ENCODE data around the gene RGS9BP. TPM values are rescaled to one million over a fixed set of nuclear protein-coding genes. Genes with fewer than 3 reads are reported as not detected.

RGS9BP gene
- total and polyA plus RNA-seq, 2 of the 13 experiments (the other 11 are each of a cell fraction or from before 2014, with no cell fraction given) = 0.01 TPM; not detected in 1

DNA sequence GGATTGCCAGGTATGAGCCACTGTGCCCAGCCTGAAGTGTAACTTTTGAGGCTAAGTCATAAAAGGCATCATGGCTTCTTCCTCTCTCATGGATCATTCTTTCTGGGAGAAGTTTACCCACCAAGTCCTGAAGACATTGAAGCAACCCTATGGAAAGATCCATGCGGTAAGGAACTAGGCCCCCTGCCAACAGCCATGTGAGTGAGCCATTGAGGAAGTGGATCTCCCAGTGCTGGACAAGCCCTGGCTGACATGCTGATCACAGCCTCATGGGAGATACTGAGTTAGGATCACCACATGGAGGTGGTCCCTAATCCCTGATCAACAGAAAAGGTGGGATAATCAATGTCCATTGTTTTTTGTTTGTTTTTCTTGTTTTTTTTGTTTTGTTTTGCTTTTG is 12.7 kb downstream of the RGS9BP start:
- Histone ChIP-seq H2AFZ (ENCODE audit: low read length) (no peak overlapping the region), H3K4me1 (ENCODE audit: insufficient read depth, low read length) (peaks cover 32% of the 10 kb centered on the region), H3K9me3 (ENCODE audit: low read length) (no peaks in the 10 kb centered on the region), H3K36me3 (replicated peaks in 1 of 2; ENCODE audit: control insufficient read depth in 1 of 2, insufficient read depth in 2 of 2, low read length in 2 of 2) (no peaks in the 10 kb centered on the region), H3K27ac (ENCODE audit: extremely low read length, insufficient read depth, low read length) (no peak overlapping the region), H3K27me3 (ENCODE audit: control insufficient read depth in 1 of 2, insufficient read depth in 2 of 2, low read length in 2 of 2) (no peaks in the 10 kb centered on the region; a peak in 1 of 5 replicates), H3K79me2 (ENCODE audit: insufficient read depth, low read length) (peaks cover 9% of the 10 kb centered on the region), H4K20me1 (ENCODE audit: insufficient read depth, low read length) (no peaks in the 10 kb centered on the region), H3K4me2 (ENCODE audit: low read depth, low read length) (no peak overlapping the region), H3K9ac (ENCODE audit: insufficient read depth, low read depth, low read length) (no peak overlapping the region), H3K4me3 (replicated peaks in 1 of 3; ENCODE audit: insufficient read depth in 1 of 3, low read depth in 2 of 3, low read length in 3 of 3) (no peak overlapping the region)
- no TSS peak for BruUV-seq (replicated peaks)
- in situ Hi-C loops (cut with HindIII; ENCODE audit: extremely low pct_ligation_motif_present, low pct_unique_long_range_greater_than_20kb) (loop anchor here (25.0 kb wide), 1 partner anchor 449 kb away; the partner anchor contains the start of gene WDR88), intact Hi-C loops (cut with micrococcal nuclease; ENCODE audit: unreplicated experiment) (no loop called here)
- FAIRE-seq (no peak), ATAC-seq (no peak), DNase-seq (ENCODE audit: low spot score) (no peak)
- POLR2A ChIA-PET = no interaction called here
- CTCF ChIA-PET (ENCODE audit: low intra/inter-chr PET ratio, low total read pairs) = no interaction called here
- TF ChIP-seq MATR3 (CRISPR knock-in tag; IDR thresholded peaks at IDR 0.05) (no peak), SNAPC2 (CRISPR knock-in tag; IDR thresholded peaks at IDR 0.05) (no peak), SAP130 (CRISPR knock-in tag; IDR thresholded peaks at IDR 0.05; ENCODE audit: low read depth) (no peak), ATM (IDR thresholded peaks at IDR 0.05; ENCODE audit: borderline replicate concordance) (no peak), NKX3-1 (CRISPR knock-in tag; IDR thresholded peaks at IDR 0.05) (no peak), NCOA2 (CRISPR knock-in tag; IDR thresholded peaks at IDR 0.05) (no peak), PRDM4 (CRISPR knock-in tag; IDR thresholded peaks at IDR 0.05; ENCODE audit: borderline replicate concordance) (no peak), SALL1 (CRISPR knock-in tag; IDR thresholded peaks at IDR 0.05) (no peak), PHF8 (CRISPR knock-in tag; IDR thresholded peaks at IDR 0.05) (no peak), TGIF2 (CRISPR knock-in tag; IDR thresholded peaks at IDR 0.05) (no peak), AKNA (CRISPR knock-in tag; IDR thresholded peaks at IDR 0.05; ENCODE audit: borderline replicate concordance) (no peak)
- WGBS (ENCODE audit: low lambda C conversion rate) = no CpG with 5 or more reads among the region's 1 CpG

Data from HepG2 (cell line).